Skeletal muscle tissue (tissue), 4 donors: ENCODE measurements around the gene DDR1. TPM values are rescaled to one million over a fixed set of nuclear protein-coding genes. Genes with fewer than 3 reads are reported as not detected.

Experiments used
- H3K27ac ChIP-seq: one replicate; pipeline ENCODE4 v1.7.0; 2013; ENCODE audit warnings: mild to moderate bottlenecking, low read depth, low read length, inconsistent platforms
- H3K27me3 ChIP-seq, 3 donors: one replicate each; pipeline ENCODE4 v1.7.0; 2013; ENCODE audit warnings: low read length in 3 of 3; ENCODE audit not compliant: control insufficient read depth in 3 of 3, insufficient read depth in 3 of 3
- H3K36me3 ChIP-seq, 3 donors: one replicate each; pipeline ENCODE4 v1.7.0; 2013; ENCODE audit warnings: low read length in 3 of 3; ENCODE audit not compliant: control insufficient read depth in 3 of 3, insufficient read depth in 3 of 3
- H3K4me1 ChIP-seq, 3 donors: one replicate each; pipeline ENCODE4 v1.7.0; 2013; ENCODE audit warnings: low read length in 3 of 3, mild to moderate bottlenecking in 3 of 3; ENCODE audit not compliant: control insufficient read depth in 3 of 3, insufficient read depth in 3 of 3
- H3K4me3 ChIP-seq, 3 donors: one replicate each; pipeline ENCODE4 v1.7.0; 2013; ENCODE audit warnings: low read length in 3 of 3
- H3K9ac ChIP-seq, 3 donors: one replicate each; pipeline ENCODE4 v1.7.0; 2013; ENCODE audit warnings: low read length in 3 of 3, mild to moderate bottlenecking in 3 of 3, moderate library complexity in 2 of 3, low read depth in 1 of 3
- H3K9me3 ChIP-seq, 3 donors: one replicate each; pipeline ENCODE4 v1.7.0; 2013; ENCODE audit warnings: low read length in 3 of 3; ENCODE audit not compliant: control insufficient read depth in 3 of 3
- total RNA-seq: library from RNA; depleted of rRNA; stranded (reverse); fragments of >200 nt; gene quantifications from one replicate; pipeline ENCODE4 v1.2.3, GENCODE V29; 2014
- donor health status: Osteomylitis.

DDR1 gene
- total RNA-seq, result 40.7 TPM

DNA sequence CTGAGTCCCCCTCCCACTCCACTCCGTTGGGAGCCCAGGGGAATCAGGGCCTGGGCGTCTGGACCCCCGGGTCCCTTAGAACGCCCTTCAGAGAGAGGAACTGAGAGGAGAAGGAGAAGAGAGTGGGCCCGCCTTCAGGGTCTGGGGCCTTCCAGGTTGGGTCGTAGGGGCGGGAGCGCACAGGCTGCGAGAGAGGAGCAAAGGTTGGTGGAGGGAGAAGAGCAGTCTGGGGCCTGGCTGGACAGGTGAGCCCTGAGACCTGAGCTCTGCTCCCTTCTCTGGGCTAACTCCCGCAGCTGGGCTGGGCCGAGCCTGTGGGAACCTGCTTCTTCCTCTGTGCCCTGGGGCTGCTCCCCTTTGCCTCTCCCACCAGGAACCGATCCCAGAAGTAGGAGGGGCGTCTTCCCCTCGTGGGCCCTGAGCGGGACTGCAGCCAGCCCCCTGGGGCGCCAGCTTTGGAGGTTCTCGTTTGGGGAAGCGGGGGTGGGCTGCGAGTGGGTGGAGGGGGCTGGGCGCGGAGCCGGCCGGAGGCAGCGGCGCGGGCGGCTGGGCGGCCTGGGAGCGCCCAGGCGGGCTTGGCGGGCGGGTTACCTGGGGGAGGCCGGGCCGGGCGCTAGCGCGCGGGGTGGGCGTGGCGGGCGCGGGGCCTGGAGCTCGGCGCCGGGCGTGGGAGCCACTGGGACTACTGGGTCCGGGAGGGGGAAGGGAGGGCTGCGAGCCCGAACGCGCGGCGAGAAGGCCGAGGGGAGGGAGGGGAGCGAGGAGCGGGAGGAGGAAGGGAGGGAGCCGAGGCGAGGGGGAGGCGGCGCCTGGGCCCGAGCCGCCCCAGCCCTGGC is at the start of gene DDR1:
DDR1 (plus strand) TSS at position 835 of the 836 bp plus-strand sequence. CDS start 4,211 bp downstream, outside the sequence.
- Histone ChIP-seq H3K4me3 (peak within 1 kb of the TSS; percentile 83 to 88 (median 88)), H3K27ac (peak within 1 kb of the TSS; percentile 93), H3K4me1 (peaks cover 44 to 65% (median 59%) of the 10 kb centered on the region in 3 donors), H3K27me3 (no peaks in the 10 kb centered on the region), H3K9ac (peak within 1 kb of the TSS; percentile 81 to 89 (median 86)), H3K36me3 (peaks cover 2 to 4% (median 3%) of the 10 kb centered on the region in 3 donors), H3K9me3 (no peaks in the 10 kb centered on the region)

DNA sequence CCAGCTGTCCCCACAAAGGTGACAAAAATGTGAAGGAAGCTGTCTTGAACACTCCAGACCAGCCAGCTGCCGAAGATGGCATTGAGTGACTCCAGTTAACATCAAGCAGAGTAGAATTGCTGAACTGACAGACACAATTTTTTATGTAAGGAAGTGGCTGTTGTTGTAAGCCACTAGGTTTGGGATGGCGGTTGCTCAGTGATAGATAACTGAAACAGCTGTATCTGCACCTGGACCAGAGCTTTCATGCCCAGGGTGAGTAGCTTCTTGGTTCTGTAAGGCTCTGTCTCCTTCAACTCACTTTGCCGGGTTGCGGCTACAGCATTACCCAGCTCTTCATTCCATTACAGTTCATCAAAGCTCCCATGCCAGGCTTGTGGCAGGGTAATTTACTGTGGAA is 49.7 kb upstream of the DDR1 start:
- H3K9me3 ChIP-seq, result no peaks in the 10 kb centered on the region
- H3K4me3 ChIP-seq, result no peak overlapping the region
- no peak overlapping the region for H3K27ac ChIP-seq
- no peak overlapping the region for H3K9ac ChIP-seq
- no peaks in the 10 kb centered on the region for H3K36me3 ChIP-seq
- no peaks in the 10 kb centered on the region for H3K27me3 ChIP-seq
- H3K4me1 ChIP-seq, result peaks cover 15 to 18% (median 15%) of the 10 kb centered on the region in 3 donors

DNA sequence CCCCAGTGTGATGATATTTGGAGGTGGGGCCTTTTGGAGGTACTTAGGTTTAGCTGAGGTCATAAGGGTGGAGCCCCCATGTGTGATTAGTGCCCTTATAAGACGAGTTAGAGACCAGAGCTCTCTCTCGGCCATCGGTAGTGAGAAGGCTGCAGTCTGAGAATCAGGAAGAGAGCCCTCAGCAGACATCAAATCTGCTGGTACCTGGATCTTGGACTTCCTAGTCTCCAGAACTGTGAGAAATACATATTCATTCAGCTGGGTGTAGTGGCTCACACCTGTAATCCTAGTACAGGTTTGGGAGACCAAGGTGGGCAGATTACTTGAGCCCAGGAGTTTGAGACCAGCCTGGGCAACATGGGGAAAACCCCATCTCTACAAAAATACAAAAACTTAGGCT is 48.7 kb upstream of the DDR1 start:
- no peaks in the 10 kb centered on the region for H3K9me3 ChIP-seq
- H3K36me3 ChIP-seq, result no peaks in the 10 kb centered on the region
- H3K27me3 ChIP-seq, result no peaks in the 10 kb centered on the region
- H3K9ac ChIP-seq, result no peak overlapping the region
- no peak overlapping the region for H3K27ac ChIP-seq
- peaks cover 15 to 17% (median 15%) of the 10 kb centered on the region in 3 donors for H3K4me1 ChIP-seq
- H3K4me3 ChIP-seq, result no peak overlapping the region

DNA sequence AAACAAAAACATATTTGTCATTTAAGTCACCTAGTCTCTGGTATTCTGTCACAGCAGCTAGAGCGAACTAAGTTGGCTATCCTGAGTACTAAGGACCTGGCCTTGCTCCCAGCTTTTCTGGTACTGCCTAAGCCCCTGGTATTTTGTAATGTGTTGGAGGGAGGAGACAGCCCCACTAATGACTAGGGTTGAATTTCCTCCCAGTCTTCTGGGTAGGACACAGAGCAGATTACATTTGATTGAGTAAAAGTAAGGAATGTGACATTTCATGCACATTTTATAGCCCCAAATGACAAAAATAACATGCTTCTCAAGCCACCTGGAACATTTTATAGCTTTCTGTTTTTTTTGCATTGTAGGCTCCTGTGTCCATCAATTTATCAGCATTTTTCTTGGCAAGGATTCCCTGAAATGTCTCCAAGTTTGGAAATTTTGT is 47.9 kb upstream of the DDR1 start:
- Histone ChIP-seq H3K4me1 (peaks cover 15 to 17% (median 15%) of the 10 kb centered on the region in 3 donors), H3K27ac (no peak overlapping the region), H3K27me3 (no peaks in the 10 kb centered on the region), H3K9ac (peak overlapping the region in 1 of 3 donors; percentile 33), H3K4me3 (no peak overlapping the region), H3K9me3 (no peaks in the 10 kb centered on the region), H3K36me3 (no peaks in the 10 kb centered on the region)

DNA sequence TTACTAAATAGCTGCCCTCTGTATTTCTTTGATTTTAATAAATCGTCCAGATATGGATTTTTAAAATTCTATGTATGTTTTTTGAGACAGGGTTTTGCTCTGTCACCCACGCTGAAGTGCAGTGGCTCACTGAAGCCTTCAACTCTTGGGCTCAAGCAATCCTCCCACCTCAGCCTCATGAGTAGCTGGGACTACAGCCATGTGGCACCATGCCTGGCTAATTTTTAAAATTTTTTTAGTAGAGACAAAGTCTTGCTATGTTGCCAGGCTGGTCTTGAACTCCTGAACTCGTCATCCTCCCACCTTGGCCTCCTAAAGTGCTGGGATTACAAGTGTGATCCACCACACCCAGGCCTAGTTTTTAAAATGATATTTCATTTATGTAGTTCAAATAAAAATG is 47.4 kb upstream of the DDR1 start:
- H3K9ac ChIP-seq, result no peak overlapping the region
- H3K4me1 ChIP-seq, result peaks cover 15 to 17% (median 15%) of the 10 kb centered on the region in 3 donors
- H3K9me3 ChIP-seq, result no peaks in the 10 kb centered on the region
- no peaks in the 10 kb centered on the region for H3K27me3 ChIP-seq
- no peak overlapping the region for H3K4me3 ChIP-seq
- no peak overlapping the region for H3K27ac ChIP-seq
- no peaks in the 10 kb centered on the region for H3K36me3 ChIP-seq

DNA sequence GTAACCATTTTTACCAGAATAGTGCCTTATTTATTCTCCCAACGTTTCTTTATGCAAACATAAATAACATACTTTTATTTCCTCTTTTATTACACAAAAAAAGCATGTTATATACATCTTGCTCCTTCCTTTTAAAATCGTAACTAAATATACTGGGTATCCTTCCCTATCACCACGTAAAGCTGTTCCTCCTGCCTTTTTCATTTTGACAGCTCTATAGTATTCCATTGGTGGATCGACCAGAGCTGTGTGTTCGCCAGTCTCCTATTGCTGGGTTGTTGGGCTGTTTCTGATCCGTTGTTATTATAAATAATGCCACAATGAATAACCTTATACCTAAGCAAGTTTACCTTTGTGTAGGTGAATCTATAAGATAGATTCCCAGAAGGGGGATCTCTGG is 46.9 kb upstream of the DDR1 start:
- H3K36me3 ChIP-seq, result no peaks in the 10 kb centered on the region
- no peak overlapping the region for H3K4me3 ChIP-seq
- no peaks in the 10 kb centered on the region for H3K9me3 ChIP-seq
- no peak overlapping the region for H3K27ac ChIP-seq
- no peak overlapping the region for H3K9ac ChIP-seq
- H3K27me3 ChIP-seq, result no peaks in the 10 kb centered on the region
- peaks cover 15 to 17% (median 15%) of the 10 kb centered on the region in 3 donors for H3K4me1 ChIP-seq

DNA sequence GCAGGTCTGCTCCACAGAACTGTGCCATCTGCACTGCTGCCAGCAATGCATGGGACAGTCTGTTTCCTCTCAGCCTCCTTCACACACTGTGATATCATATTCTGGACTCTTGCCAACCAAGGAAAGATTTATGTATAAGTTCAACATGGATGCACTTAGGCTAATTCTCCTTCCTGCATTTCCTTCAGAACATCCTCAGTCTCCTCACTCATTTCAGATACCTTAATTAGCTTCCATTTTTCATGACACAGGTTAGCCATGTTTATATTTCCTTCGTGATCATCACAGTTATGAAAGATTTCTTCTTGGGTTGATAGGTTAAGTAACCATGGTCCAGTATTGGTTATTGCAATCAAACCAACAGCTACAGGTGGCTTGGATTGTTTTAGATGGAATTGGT is 46.4 kb upstream of the DDR1 start:
- Histone ChIP-seq H3K4me1 (peaks cover 15 to 17% (median 15%) of the 10 kb centered on the region in 3 donors), H3K9ac (no peak overlapping the region), H3K36me3 (no peaks in the 10 kb centered on the region), H3K4me3 (no peak overlapping the region), H3K27me3 (no peaks in the 10 kb centered on the region), H3K9me3 (no peaks in the 10 kb centered on the region), H3K27ac (no peak overlapping the region)

DNA sequence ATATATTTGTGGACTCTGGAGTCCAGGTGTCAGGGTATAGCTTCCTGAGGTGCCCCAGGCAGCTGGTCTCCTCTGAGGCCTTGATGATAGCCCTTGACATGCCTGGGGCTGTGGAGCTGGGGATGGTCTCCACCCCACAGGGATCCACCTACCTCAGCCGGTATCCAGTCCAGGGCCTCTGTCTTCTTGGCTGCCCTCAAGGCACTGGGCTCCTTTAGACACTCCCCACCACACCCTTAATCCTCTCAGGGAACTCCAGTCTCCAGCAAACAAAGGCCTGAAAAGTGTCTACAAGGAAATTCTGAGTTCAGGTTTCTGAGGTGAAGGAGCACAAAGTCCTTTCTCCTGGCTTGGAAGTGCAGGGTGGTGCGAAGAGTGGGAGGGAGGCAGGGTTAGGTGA is 44.6 kb upstream of the DDR1 start:
- no peaks in the 10 kb centered on the region for H3K9me3 ChIP-seq

DNA sequence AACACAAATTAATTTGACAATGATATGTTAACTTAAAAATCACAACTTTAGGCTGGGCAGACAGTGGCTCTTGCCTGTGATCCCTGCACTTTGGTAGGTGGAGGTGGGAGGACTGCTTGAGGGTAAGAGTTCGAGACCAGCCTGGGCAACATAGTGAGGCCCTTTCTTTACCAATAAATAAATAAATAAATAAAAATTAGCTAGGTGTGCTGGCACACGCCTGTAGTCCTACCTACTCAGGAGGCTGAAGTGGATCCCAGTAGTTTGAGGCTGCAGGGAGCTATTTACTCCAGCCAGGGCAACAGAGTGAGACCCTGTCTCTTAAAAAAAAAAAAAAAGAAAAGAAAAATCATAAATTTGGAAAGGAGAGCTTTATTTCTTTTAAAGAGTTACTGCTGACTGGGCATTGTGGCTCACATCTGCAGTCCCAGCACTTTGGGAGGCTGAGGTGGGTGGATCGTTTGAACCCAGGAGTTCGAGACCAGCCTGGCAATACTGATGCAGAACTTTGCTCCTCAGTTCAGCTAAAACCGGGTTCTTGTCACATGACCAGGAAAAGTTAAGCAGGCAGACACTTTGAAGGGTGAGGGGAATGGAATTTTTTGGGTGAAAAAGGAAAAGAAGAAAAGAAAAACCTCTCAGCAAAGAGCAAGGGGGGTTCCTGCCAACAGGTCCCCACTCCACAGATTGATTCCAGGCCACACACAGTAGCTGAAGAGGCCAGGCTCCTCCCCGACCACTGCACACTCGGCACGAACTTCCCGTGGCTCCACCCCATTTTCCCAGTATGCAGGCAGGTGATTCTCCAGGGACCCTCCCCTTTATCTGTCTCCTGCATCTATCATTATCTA is 44.0 kb upstream of the DDR1 start:
- no peak overlapping the region for H3K4me3 ChIP-seq
- no peaks in the 10 kb centered on the region for H3K36me3 ChIP-seq
- peaks cover 6 to 8% (median 6%) of the 10 kb centered on the region in 3 donors for H3K27me3 ChIP-seq
- H3K9me3 ChIP-seq, result no peaks in the 10 kb centered on the region
- no peak overlapping the region for H3K27ac ChIP-seq
- H3K4me1 ChIP-seq, result peaks cover 8 to 12% (median 10%) of the 10 kb centered on the region in 3 donors
- no peak overlapping the region for H3K9ac ChIP-seq

More for the DNA sequence above, 44.6 kb upstream of the DDR1 start:
- H3K27ac ChIP-seq, result no peak overlapping the region
- no peaks in the 10 kb centered on the region for H3K36me3 ChIP-seq
- no peak overlapping the region for H3K4me3 ChIP-seq
- H3K4me1 ChIP-seq, result peaks cover 12 to 13% (median 12%) of the 10 kb centered on the region in 3 donors
- H3K9ac ChIP-seq, result no peak overlapping the region
- peaks cover 6 to 8% (median 6%) of the 10 kb centered on the region in 3 donors for H3K27me3 ChIP-seq
